ENCODE results near the gene IMPACT. TPM values are rescaled to one million over a fixed set of nuclear protein-coding genes. Genes with fewer than 3 reads are reported as not detected.
A peak's percentile ranks its signal among the peaks of the same experiment; 100 is the strongest.

Gene IMPACT
- total and polyA plus RNA-seq, 2 of the 8 experiments (the other 6 are each of a cell fraction or from before 2014, with no cell fraction given) = 31.1 to 44.6 TPM

DNA sequence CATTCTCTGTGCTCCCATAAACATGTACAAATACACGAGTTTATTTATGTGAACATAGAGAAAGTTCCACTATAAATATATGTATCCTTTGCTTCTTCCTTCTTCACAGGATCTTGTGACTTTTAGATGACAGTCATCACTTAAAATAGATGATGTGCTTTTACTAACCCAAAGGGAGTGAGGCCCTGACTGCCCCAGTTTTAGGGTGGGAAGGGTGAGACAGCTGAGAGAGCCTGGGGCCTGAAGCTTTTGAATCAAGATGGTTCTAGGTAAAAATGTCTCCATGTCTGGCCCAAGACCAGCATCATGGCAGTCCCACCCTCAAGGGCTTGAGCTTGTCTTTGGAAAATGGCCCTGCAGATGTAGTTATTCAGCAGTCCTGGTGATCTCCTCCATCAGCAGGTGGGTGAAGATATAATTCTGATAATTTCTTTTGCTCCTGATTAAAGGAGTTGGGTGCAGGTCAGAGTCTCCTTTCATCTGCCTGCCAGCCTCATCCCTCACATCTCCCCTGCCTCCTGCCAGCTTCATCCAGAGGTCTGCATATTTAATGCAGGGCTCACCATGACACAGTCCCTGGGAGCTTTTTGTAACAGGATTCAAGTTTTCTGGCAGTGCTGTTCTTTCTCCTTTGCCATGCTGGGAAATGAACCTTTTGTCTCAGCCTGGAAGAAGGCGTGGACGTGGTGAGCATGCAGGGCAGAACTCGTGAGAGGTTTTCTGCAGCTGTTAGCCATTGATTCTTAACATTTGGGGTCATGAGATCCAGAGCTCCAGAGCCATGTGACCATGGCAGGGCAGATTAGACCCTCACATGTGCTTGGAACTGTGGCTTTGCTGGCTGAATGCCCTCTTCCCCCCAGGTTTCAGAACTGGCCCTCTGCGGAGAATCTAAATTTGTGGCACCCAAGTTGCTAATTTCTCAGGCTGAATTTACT is 36.6 kb downstream of the IMPACT start:
- Histone ChIP-seq H2BK120ac (replicated peaks; ENCODE audit: low read depth, low read length) (no peak overlapping the region), H2BK5ac (ENCODE audit: low read depth, low read length) (no peak overlapping the region), H2BK20ac (ENCODE audit: low read length) (no peak overlapping the region), H3K36me3 (ENCODE audit: control insufficient read depth in 2 of 4, insufficient read depth in 4 of 4, low read length in 3 of 4) (no peaks in the 10 kb centered on the region), H3K14ac (ENCODE audit: insufficient read length) (no peak overlapping the region), H3K23ac (ENCODE audit: insufficient read length) (no peak overlapping the region), H4K91ac (replicated peaks; ENCODE audit: insufficient read length, low read length) (no peak overlapping the region), H3K9me3 (ENCODE audit: insufficient read depth in 2 of 2, low read depth in 1 of 2, low read length in 1 of 2) (no peaks in the 10 kb centered on the region), H4K5ac (ENCODE audit: insufficient read length, low read depth, low read length) (no peak overlapping the region), H3K27me3 (replicated peaks in 1 of 4; ENCODE audit: control insufficient read depth in 3 of 4, extremely low read depth in 1 of 4, insufficient read depth in 3 of 4, low read length in 3 of 4) (no peaks in the 10 kb centered on the region), H3K4me3 (ENCODE audit: extremely low read depth in 1 of 4, insufficient read depth in 2 of 4, low read depth in 3 of 4, low read length in 4 of 4) (no peak overlapping the region), H4K8ac (ENCODE audit: extremely low read depth, insufficient read depth, low read length) (no peak overlapping the region; the same call in 1 of the 2 replicates), H3K23me2 (ENCODE audit: low read depth, low read length) (no peaks in the 10 kb centered on the region), H3K27ac (ENCODE audit: low read depth, low read length) (no peak overlapping the region), H3K56ac (replicated peaks; ENCODE audit: insufficient read length, low read depth, low read length) (no peak overlapping the region), H3K79me1 (ENCODE audit: low read depth, low read length) (no peaks in the 10 kb centered on the region), H3K9ac (replicated peaks in 1 of 4; ENCODE audit: extremely low read depth in 1 of 4, low read depth in 3 of 4, low read length in 3 of 4) (no peak overlapping the region), H2BK15ac (ENCODE audit: low read length) (no peak overlapping the region), H4K20me1 (replicated peaks in 1 of 2; ENCODE audit: control insufficient read depth in 1 of 2, insufficient read depth in 2 of 2, low read length in 2 of 2) (no peaks in the 10 kb centered on the region), H2AK5ac (ENCODE audit: low read depth, low read length) (no peak overlapping the region), H3K18ac (ENCODE audit: extremely low read depth, low read length) (no peak overlapping the region), H2AFZ (ENCODE audit: low read length) (peak overlapping the region; percentile 35; the same call in 1 of the 2 replicates), H3K4ac (replicated peaks; ENCODE audit: insufficient read length, low read depth, low read length) (no peak overlapping the region), H3K79me2 (ENCODE audit: control insufficient read depth in 1 of 2, insufficient read depth in 2 of 2, low read length in 2 of 2) (no peaks in the 10 kb centered on the region), H2BK12ac (ENCODE audit: low read depth, low read length) (no peak overlapping the region), H3K4me1 (replicated peaks in 1 of 4; ENCODE audit: control insufficient read depth in 3 of 4, insufficient read depth in 4 of 4, low read length in 3 of 4) (0 out of 7 replicates have a peak, but pooled peaks cover 0 to 3% (median 0%) of the 10 kb centered on the region in 4 experiments), H3K4me2 (ENCODE audit: insufficient read depth in 1 of 2, low read depth in 2 of 2, low read length in 2 of 2) (no peak overlapping the region; a peak in 1 of 4 replicates)
- 73% methylated on average over 5 of the region's 5 CpGs; no CpG with 5 or more reads in 1 of the 2 experiments for WGBS, 2 experiments (ENCODE audit: extremely low coverage in 1 of 2, insufficient coverage in 1 of 2, insufficient read length in 1 of 2, insufficient replicate concordance in 2 of 2, low coverage in 1 of 2, low lambda C conversion rate in 2 of 2, missing lambda C conversion rate in 1 of 2)
- DNase-seq (ENCODE audit: low read depth in 1 of 2, low spot score in 2 of 2) (no peak), FAIRE-seq (no peak)
- POLR2A ChIA-PET (ENCODE audit: partially characterized antibody) = interaction anchor here (0.8 to 1.1 kb wide), 3 partner anchors 36 to 106 kb away, joined by 3 read pairs; no protein-coding TSS in a partner anchor
- TF ChIP-seq KDM5A (IDR thresholded peaks at IDR 0.05; ENCODE audit: low read length) (no peak), CBX5 (IDR thresholded peaks at IDR 0.05; ENCODE audit: low read depth, low read length) (no peak), SIX5 (IDR thresholded peaks at IDR 0.05; ENCODE audit: low read depth, low read length) (no peak), KDM4A (IDR thresholded peaks at IDR 0.05; ENCODE audit: low read depth, low read length, severe bottlenecking) (no peak), GTF2F1 (IDR thresholded peaks at IDR 0.05; ENCODE audit: borderline replicate concordance, low read depth, low read length) (no peak), CHD2 (IDR thresholded peaks at IDR 0.05; ENCODE audit: low read length) (no peak), CEBPB (IDR thresholded peaks at IDR 0.05; ENCODE audit: low read depth, low read length) (no peak), ASH2L (IDR thresholded peaks at IDR 0.05; ENCODE audit: low read length) (no peak), GABPA (IDR thresholded peaks at IDR 0.05; ENCODE audit: borderline replicate concordance, insufficient read depth, low read length) (no peak)
- TF ChIP-seq, protein P1, sequence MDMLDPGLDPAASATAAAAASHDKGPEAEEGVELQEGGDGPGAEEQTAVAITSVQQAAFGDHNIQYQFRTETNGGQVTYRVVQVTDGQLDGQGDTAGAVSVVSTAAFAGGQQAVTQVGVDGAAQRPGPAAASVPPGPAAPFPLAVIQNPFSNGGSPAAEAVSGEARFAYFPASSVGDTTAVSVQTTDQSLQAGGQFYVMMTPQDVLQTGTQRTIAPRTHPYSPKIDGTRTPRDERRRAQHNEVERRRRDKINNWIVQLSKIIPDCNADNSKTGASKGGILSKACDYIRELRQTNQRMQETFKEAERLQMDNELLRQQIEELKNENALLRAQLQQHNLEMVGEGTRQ (IDR thresholded peaks at IDR 0.05; ENCODE audit: low read length) = no peak
- CTCF ChIA-PET (ENCODE audit: partially characterized antibody) = interaction anchor here (0.5 to 6.0 kb wide), 4 partner anchors 16 to 35 kb away, joined by 3 to 42 read pairs (median 3); no protein-coding TSS in a partner anchor

Data from H1 (cell line).